ENCODE results near the gene MED27. TPM values are rescaled to one million over a fixed set of nuclear protein-coding genes. Genes with fewer than 3 reads are reported as not detected.

The MED27 gene
- total RNA-seq, 1 experiment from 2014 or later, result 30.4 TPM

- H3K27ac Mint-ChIP-seq (ENCODE audit: unreplicated experiment), result no peak overlapping the region
- Histone ChIP-seq H3K27me3 (replicated peaks; ENCODE audit: control insufficient read depth, insufficient read depth, low read length) (no peaks in the 10 kb centered on the region), H3K36me3 (ENCODE audit: control insufficient read depth, insufficient read depth, low read length) (no peaks in the 10 kb centered on the region; the same call in 1 of the 2 replicates), H3K4me3 (ENCODE audit: low read depth, low read length) (no peak overlapping the region), H3K4me1 (no peaks in the 10 kb centered on the region), H3K9me3 (no peaks in the 10 kb centered on the region)
- H3K9me3 Mint-ChIP-seq (ENCODE audit: unreplicated experiment), result no peaks in the 10 kb centered on the region
- ChIA-PET POLR2A (no interaction called here), CTCF (no interaction called here)
- intact Hi-C loops (cut with micrococcal nuclease; ENCODE audit: unreplicated experiment), result no loop called here
- TF ChIP-seq CTCF (IDR thresholded peaks at IDR 0.05; ENCODE audit: insufficient read depth in 1 of 2, low read depth in 1 of 2, low read length in 1 of 2, severe bottlenecking in 1 of 2, unreplicated experiment in 1 of 2), result no peak
- no TSS peak for BruUV-seq (replicated peaks)
- no peaks in the 10 kb centered on the region for H3K27me3 Mint-ChIP-seq (ENCODE audit: insufficient read depth, unreplicated experiment)
- no peaks in the 10 kb centered on the region for H3K36me3 Mint-ChIP-seq (ENCODE audit: insufficient read depth, unreplicated experiment)
- DNase-seq, result no peak
- H3K4me3 Mint-ChIP-seq (ENCODE audit: unreplicated experiment), result no peak overlapping the region
- H3K4me1 Mint-ChIP-seq (ENCODE audit: low read depth, unreplicated experiment), result peaks cover 6% of the 10 kb centered on the region
These were observed 30.3 kb downstream of the MED27 start for GRCh38 chr9:132049323-132049882.

- Mint-ChIP-seq H3K27me3 (ENCODE audit: insufficient read depth, unreplicated experiment) (no peaks in the 10 kb centered on the region), H3K36me3 (ENCODE audit: insufficient read depth, unreplicated experiment) (no peaks in the 10 kb centered on the region), H3K27ac (ENCODE audit: unreplicated experiment) (no peak overlapping the region), H3K9me3 (ENCODE audit: unreplicated experiment) (no peaks in the 10 kb centered on the region), H3K4me1 (ENCODE audit: low read depth, unreplicated experiment) (peaks cover 5% of the 10 kb centered on the region), H3K4me3 (ENCODE audit: unreplicated experiment) (no peak overlapping the region)
- intact Hi-C loops (cut with micrococcal nuclease; ENCODE audit: unreplicated experiment), result no loop called here
- BruUV-seq (replicated peaks), result no TSS peak
- no peaks in the 10 kb centered on the region; the same call in 1 of the 2 replicates for H3K36me3 ChIP-seq (ENCODE audit: control insufficient read depth, insufficient read depth, low read length)
- no peak overlapping the region for H3K4me3 ChIP-seq (ENCODE audit: low read depth, low read length)
- no peaks in the 10 kb centered on the region for H3K9me3 ChIP-seq
- DNase-seq, result no peak
- ChIA-PET POLR2A (no interaction called here), CTCF (no interaction called here)
- no peaks in the 10 kb centered on the region for H3K4me1 ChIP-seq
- H3K27me3 ChIP-seq (replicated peaks; ENCODE audit: control insufficient read depth, insufficient read depth, low read length), result no peaks in the 10 kb centered on the region
- TF ChIP-seq CTCF (IDR thresholded peaks at IDR 0.05; ENCODE audit: insufficient read depth in 1 of 2, low read depth in 1 of 2, low read length in 1 of 2, severe bottlenecking in 1 of 2, unreplicated experiment in 1 of 2), result no peak
These were observed 31.5 kb downstream of the MED27 start for GRCh38 chr9:132048201-132048600.

GRCh38 chr9:132046456-132046855, 33.2 kb downstream of the MED27 start:
- Mint-ChIP-seq H3K4me3 (ENCODE audit: unreplicated experiment) (no peak overlapping the region), H3K27ac (ENCODE audit: unreplicated experiment) (no peak overlapping the region), H3K9me3 (ENCODE audit: unreplicated experiment) (no peaks in the 10 kb centered on the region), H3K27me3 (ENCODE audit: insufficient read depth, unreplicated experiment) (no peaks in the 10 kb centered on the region), H3K36me3 (ENCODE audit: insufficient read depth, unreplicated experiment) (no peaks in the 10 kb centered on the region), H3K4me1 (ENCODE audit: low read depth, unreplicated experiment) (no peaks in the 10 kb centered on the region)
- no peaks in the 10 kb centered on the region for H3K4me1 ChIP-seq
- ChIA-PET POLR2A (no interaction called here), CTCF (no interaction called here)
- no TSS peak for BruUV-seq (replicated peaks)
- no peaks in the 10 kb centered on the region; the same call in 1 of the 2 replicates for H3K36me3 ChIP-seq (ENCODE audit: control insufficient read depth, insufficient read depth, low read length)
- DNase-seq, result no peak
- no peaks in the 10 kb centered on the region for H3K9me3 ChIP-seq
- intact Hi-C loops (cut with micrococcal nuclease; ENCODE audit: unreplicated experiment), result no loop called here
- no peak overlapping the region for H3K4me3 ChIP-seq (ENCODE audit: low read depth, low read length)
- no peaks in the 10 kb centered on the region for H3K27me3 ChIP-seq (replicated peaks; ENCODE audit: control insufficient read depth, insufficient read depth, low read length)
- TF ChIP-seq CTCF (IDR thresholded peaks at IDR 0.05; ENCODE audit: insufficient read depth in 1 of 2, low read depth in 1 of 2, low read length in 1 of 2, severe bottlenecking in 1 of 2, unreplicated experiment in 1 of 2), result no peak
